DOHH2 (cell line): ENCODE measurements around the gene PYCARD.

Experiments
- H3F3A ChIP-seq: fragments of 200-600 bp; sonication (generic), shearing (Covaris generic); 2 replicates; pipeline ENCODE4 v1.6.0; 2016; ENCODE audit warnings: antibody characterized with exemption, mild to moderate bottlenecking; ENCODE audit not compliant: control insufficient read depth, insufficient read depth
- H3K27ac ChIP-seq: fragments of 200-600 bp; sonication (generic); 2 replicates; pipeline ENCODE4 v1.5.1; 2014; ENCODE audit warnings: low read depth, mild to moderate bottlenecking, low read length, moderate library complexity
- H3K27me3 ChIP-seq: fragments of 200-600 bp; sonication (generic); 2 replicates; pipeline ENCODE4 v1.6.1; 2014; ENCODE audit warnings: mild to moderate bottlenecking, low read length, mixed read lengths; ENCODE audit not compliant: control insufficient read depth
- H3K36me3 ChIP-seq: fragments of 200-600 bp; sonication (generic); 2 replicates; pipeline ENCODE4 v1.6.1; 2014; ENCODE audit warnings: mild to moderate bottlenecking, low read length, moderate library complexity, mixed read lengths; ENCODE audit not compliant: control insufficient read depth
- H3K4me1 ChIP-seq: fragments of 200-600 bp; sonication (generic); 2 replicates; pipeline ENCODE4 v1.6.1; 2014; ENCODE audit warnings: mild to moderate bottlenecking, low read length, mixed read lengths; ENCODE audit not compliant: control insufficient read depth
- H3K4me2 ChIP-seq: fragments of 200-600 bp; sonication (generic); 2 replicates; pipeline ENCODE4 v1.6.0; 2014; ENCODE audit warnings: mild to moderate bottlenecking, low read length, moderate library complexity
- H3K4me3 ChIP-seq: fragments of 200-600 bp; sonication (generic); 2 replicates; pipeline ENCODE4 v1.5.1; 2014; ENCODE audit warnings: mild to moderate bottlenecking, low read length, mixed read lengths
- H3K79me2 ChIP-seq: fragments of 200-600 bp; sonication (generic); 2 replicates; pipeline ENCODE4 v1.6.1; 2014; ENCODE audit warnings: mild to moderate bottlenecking, low read length, mixed read lengths; ENCODE audit not compliant: control insufficient read depth
- H3K9me2 ChIP-seq: fragments of 200-600 bp; sonication (generic); replicated peaks from 2 replicates; pipeline ENCODE4 v1.6.1; 2014; ENCODE audit warnings: mild to moderate bottlenecking, low read length, mixed read lengths; ENCODE audit not compliant: control insufficient read depth
- H3K9me3 ChIP-seq: fragments of 200-600 bp; sonication (generic); 2 replicates; pipeline ENCODE4 v1.6.1; 2014; ENCODE audit warnings: antibody characterized with exemption, low read length, mixed read lengths; ENCODE audit not compliant: control insufficient read depth, insufficient read depth
- H4K20me1 ChIP-seq: fragments of 200-600 bp; sonication (generic); 2 replicates; pipeline ENCODE4 v1.6.0; 2014; ENCODE audit warnings: low read depth, mild to moderate bottlenecking, antibody characterized with exemption, low read length, moderate library complexity; ENCODE audit not compliant: control insufficient read depth, insufficient read depth
- CTCF ChIP-seq: fragments of 200-600 bp; sonication (generic); IDR thresholded peaks from one replicate; pipeline ENCODE4 v1.5.1; 2014; ENCODE audit warnings: antibody characterized with exemption, mild to moderate bottlenecking, low read depth, low read length; ENCODE audit not compliant: poor library complexity, severe bottlenecking
- EZH2phosphoT487 ChIP-seq: fragments of 200-600 bp; sonication (generic); IDR thresholded peaks from 2 replicates; pipeline ENCODE4 v1.6.1; 2017; ENCODE audit warnings: borderline replicate concordance, mild to moderate bottlenecking, antibody characterized with exemption, low read length, moderate library complexity, mixed read lengths

The PYCARD gene

GRCh38 chr16:31189412-31189778 lies 13.2 kb downstream of the PYCARD start:
- no peaks in the 10 kb centered on the region for H3K4me1 ChIP-seq
- H4K20me1 ChIP-seq, result peaks cover 80% of the 10 kb centered on the region
- H3K4me2 ChIP-seq, result no peak overlapping the region
- peaks cover 100% of the 10 kb centered on the region for H3K36me3 ChIP-seq
- no peaks in the 10 kb centered on the region for H3K9me2 ChIP-seq
- H3K79me2 ChIP-seq, result peaks cover 69% of the 10 kb centered on the region
- no peak overlapping the region for H3K27ac ChIP-seq
- no peak overlapping the region for H3K4me3 ChIP-seq
- H3F3A ChIP-seq, result peaks cover 69% of the 10 kb centered on the region
- H3K27me3 ChIP-seq, result no peaks in the 10 kb centered on the region
- TF ChIP-seq CTCF (no peak), EZH2phosphoT487 (no peak)
- no peaks in the 10 kb centered on the region for H3K9me3 ChIP-seq

DNA sequence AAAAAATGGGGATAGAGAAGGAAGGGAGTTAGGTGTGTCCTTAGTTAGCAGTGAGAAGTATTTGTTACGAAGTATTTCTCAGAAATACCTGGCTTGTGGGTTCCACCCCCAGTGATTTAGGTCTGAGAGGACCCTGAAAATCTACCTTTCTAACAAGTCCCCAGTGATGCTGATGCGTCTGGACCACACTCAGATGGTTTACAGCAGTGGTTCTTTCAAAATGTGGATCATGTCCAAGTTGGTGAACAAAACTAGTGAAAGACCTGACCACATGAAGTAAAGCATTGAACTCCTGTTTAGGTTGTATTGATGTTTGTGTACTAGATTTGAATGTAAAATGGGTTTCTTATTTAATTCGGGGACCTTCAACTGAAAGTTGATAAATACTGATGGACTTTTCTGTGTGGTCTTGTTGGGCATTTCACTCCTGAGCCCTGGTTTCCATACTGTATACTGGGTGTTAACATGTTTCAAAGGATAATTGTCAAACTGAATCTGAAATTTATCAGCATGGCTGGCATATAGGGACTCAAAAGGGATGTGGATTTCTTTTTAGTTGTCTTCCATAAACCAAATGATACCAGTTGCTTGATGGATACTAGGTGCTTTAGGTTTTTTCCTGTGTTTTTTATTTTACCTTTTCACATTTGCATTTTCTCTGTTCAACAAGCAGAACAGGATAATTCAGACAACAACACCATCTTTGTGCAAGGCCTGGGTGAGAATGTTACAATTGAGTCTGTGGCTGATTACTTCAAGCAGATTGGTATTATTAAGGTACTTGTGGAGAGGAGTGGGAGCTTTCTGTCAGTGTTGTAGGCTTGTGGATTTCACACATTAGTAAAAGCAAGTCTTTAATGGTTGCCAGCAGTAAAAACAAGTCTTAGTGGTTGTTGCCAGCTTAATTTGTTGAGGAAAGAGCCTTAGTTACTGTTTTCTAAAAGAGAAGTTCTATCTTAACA lies 13.8 kb downstream of the PYCARD start:
- Histone ChIP-seq H3K9me2 (no peaks in the 10 kb centered on the region), H3K79me2 (peaks cover 76% of the 10 kb centered on the region), H3K4me2 (no peak overlapping the region), H4K20me1 (peaks cover 78% of the 10 kb centered on the region), H3K4me1 (no peaks in the 10 kb centered on the region), H3K36me3 (peaks cover 100% of the 10 kb centered on the region), H3K27ac (no peak overlapping the region), H3F3A (peaks cover 64% of the 10 kb centered on the region), H3K4me3 (no peak overlapping the region), H3K9me3 (no peaks in the 10 kb centered on the region), H3K27me3 (no peaks in the 10 kb centered on the region)
- no peak for TF ChIP-seq EZH2phosphoT487
- TF ChIP-seq CTCF, result no peak

GRCh38 chr16:31187808-31188189 lies 14.8 kb downstream of the PYCARD start:
- Histone ChIP-seq H3K27ac (no peak overlapping the region), H3K4me2 (no peak overlapping the region), H3K36me3 (peaks cover 100% of the 10 kb centered on the region), H3K9me2 (no peaks in the 10 kb centered on the region), H3K79me2 (peaks cover 85% of the 10 kb centered on the region), H3K4me3 (no peak overlapping the region), H3K27me3 (no peaks in the 10 kb centered on the region), H3K4me1 (peaks cover 3% of the 10 kb centered on the region), H3K9me3 (no peaks in the 10 kb centered on the region), H4K20me1 (peaks cover 84% of the 10 kb centered on the region), H3F3A (peaks cover 64% of the 10 kb centered on the region)
- no peak for TF ChIP-seq EZH2phosphoT487
- no peak for TF ChIP-seq CTCF
